ENCODE data around the gene PRCC. TPM values are rescaled to one million over a fixed set of nuclear protein-coding genes. Genes with fewer than 3 reads are reported as not detected.
"Not testable (repeated sequence)": the region's sequence is repeated elsewhere in the genome, so short reads cannot be mapped to it uniquely, and the experiment has no call there.

The PRCC gene
- total RNA-seq, 1 donor from 2014 or later: 57.8 TPM

DNA sequence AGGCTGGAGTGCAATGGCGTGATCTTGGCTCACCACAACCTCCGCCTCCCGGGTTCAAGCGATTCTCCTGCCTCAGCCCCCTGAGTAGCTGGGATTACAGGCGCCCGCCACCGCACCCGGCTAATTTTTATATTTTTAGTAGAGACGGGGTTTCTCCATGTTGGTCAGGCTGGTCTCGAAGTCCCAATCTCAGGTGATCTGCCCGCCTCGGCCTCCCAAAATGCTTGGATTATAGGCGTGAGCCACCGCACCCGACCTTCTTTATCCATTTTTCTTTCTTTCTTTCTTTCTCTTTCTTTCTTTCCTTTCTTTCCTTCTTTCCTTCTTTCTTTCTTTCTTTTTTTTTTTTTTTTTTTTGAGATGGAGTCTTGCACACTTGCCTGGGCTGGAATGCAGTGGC, 2.2 kb upstream of the PRCC start:
- not testable (repeated sequence) for DNase-seq (ENCODE audit: low spot score)

DNA sequence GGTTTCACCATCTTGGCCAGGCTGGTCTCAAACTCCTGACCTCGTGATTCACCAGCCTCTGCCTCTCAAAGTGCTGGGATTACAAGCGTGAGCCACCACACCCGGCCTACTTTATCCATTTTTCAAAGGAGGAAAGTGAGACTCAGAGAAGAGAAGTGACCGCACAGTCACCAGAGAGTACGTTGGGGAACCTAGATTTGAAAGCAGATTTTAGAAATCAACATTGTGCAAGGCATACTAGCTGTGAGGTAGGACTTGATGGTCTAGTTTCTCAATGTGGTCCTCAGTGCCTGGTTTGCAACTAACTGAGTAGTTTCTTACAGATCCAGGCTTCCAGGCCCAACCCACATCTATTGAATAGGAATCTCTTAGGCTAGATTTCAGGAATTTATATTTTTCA, 1.7 kb upstream of the PRCC start:
- no peak for DNase-seq (ENCODE audit: low spot score)

DNA sequence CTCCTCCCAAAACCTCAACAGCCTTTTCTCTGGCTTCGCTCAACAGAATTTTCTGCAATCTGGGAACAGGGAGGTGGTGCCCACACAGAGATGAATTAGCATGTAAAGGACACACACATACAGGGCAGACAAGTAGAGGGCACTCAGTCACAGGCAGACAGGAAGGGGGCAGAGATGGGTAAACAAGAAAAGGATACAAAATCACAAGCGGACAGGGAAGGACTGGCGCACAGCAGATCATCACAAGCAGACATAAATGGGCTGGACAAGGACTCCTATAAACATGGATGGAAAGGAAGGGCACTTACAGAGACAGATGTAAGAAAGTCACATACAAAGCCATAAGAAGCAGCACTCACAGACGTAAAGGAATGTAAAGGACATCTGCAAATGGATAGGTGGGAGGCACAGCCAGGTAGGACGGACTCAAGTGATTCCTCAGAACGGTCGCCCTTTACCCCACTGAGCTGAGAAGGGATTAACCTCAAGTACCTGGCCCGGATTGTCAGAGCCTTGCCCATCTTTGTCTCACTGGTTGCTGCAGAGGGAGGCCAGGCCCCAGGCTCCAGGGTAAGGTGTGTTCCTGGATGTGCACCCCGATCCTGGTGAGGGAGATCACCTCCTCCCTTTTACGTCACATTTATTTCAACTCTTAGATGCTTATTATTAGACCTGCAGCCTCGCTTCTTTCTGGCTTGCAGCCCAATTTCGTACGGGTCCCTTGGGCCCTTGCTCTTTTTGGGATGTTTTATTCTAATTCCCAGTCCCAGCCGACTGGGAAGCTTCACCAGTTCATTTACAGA, 836 bp upstream of the PRCC start:
- DNase-seq (ENCODE audit: low spot score): no peak

DNA sequence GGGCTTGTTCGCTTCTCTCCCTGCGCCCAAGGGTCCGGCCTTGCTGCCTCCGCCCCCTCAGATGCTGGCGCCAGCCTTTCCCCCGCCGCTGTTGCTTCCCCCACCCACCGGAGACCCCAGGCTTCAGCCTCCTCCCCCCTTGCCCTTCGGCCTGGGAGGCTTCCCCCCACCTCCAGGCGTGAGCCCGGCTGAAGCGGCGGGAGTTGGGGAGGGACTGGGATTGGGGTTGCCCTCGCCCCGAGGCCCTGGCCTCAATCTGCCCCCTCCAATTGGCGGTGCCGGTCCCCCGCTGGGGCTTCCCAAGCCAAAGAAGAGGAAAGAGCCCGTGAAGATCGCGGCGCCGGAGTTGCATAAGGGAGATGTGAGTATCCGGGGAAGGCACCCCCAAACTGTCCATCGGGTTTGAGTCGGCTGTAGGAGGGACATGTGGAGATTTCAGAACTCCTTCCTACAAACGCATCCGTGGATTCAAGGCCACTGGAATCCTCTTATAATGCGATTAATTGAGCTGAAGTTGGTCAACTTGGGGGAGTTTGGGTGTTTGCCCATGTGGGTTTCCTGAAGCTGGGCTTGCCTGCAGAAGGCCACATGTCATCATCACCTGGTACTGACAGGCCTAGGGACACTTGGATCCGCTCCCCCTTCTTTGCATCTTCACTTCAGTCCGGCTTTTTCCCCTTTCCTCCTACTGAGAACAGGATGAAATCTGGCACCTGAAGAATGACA, 707 bp downstream of the PRCC start:
- no peak for DNase-seq (ENCODE audit: low spot score)

DNA sequence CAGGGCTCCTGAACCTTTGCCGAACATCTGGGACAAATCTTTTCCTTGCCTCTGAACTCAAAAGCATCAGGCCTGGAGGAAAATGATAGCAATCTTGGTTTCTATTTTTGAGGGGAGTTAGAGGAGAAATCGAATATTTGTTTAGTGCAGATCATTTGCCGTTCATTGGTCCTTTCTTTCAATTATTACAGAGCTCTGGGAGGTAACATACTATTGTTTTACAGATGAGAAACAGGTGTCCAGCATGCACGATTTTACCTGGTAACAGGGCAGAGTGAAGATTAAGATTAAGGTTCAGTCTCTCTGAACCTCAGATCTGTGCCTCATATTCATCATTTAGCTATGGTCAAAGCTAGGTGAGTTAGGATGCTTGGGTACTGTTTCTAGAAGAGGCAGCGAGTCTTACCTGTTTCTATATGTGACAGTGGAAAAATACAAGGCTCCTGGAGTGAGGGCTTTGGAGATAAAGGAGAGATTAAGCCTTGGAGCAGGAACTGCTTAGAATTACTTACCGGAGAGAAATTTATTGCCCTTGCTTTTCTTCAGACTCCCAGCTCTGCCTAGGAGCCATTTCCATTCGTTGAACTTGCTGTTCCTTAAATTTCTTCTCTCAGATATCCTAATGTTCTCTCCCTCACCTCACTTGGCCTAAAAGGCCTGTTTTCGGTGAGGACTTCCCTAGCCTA, 1.4 kb downstream of the PRCC start:
- no peak for DNase-seq (ENCODE audit: low spot score)

DNA sequence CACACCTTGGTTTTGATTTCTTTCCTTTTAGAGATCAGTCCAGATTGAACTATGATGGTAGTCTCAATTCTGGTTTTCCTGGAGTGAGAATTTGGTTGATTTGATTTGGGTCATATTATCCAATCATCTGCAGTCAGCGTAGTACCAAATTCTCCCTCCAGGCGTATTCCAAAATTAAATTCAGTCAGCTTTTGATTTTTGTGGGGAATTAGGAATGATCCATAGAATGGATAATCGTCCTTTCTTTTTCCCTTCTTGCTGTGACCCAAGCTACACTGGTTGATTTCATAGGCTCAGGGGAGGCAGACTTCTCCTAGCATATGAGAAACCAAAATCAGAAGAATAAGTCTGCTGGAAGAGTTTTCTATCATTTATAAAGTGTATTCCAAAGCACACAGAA, 4.9 kb downstream of the PRCC start:
- no peak for DNase-seq (ENCODE audit: low spot score)

DNA sequence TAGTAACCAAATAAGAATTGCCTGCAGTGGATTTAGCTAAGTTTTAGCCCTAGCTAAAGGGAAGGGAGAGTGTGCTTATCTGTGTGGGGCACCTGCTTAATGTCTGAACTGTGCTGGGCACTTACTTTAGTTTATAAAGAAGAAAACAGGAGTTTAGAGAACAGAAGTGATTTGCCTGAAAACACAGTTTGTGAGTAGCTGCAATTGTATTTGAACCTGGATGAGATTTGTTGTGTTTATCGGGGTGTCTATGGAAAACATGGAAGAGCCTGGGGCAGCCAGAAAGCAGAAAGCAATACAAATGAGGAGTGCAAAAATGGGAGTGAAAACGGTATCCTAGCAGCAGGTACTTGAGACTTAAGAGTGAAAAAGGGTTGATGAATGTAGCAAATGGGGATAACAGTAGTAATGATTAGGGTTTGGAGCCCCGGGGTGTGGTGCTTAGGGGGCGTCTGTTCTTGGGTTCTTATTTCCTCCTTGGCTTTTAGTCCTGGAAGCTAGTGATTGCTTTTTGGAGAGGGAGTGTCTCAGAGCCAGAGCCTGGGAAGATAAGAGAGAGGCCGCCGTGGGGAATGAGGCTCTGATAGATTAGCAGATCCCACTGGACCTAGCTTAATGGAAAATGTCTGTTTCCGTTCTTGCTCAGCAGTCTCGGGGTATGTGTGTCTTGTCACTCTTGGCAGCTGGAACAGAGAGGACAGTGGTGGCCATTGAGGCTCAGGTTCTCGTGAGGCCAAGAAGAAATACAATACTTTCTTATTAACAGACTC, 5.6 kb downstream of the PRCC start:
- no peak for DNase-seq (ENCODE audit: low spot score)

DNA sequence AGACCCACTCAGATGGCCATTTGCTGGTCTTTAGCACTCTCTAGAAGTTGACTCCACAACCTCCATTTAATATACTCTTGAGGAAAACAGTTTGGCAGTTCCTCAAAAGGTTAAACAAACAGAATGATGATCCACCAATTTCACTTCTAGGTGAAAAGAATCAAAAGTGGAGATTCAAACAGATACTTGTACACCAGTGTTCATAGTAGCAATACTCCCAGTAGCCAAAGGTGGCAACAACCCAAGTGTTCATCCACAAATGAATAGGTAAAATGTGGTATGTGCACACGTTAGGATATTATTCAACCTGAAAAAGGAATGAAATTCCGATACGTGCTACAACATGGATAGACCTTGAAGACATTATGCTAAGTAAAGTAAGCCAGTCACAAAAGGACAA, 6.3 kb downstream of the PRCC start:
- no peak for DNase-seq (ENCODE audit: low spot score)

DNA sequence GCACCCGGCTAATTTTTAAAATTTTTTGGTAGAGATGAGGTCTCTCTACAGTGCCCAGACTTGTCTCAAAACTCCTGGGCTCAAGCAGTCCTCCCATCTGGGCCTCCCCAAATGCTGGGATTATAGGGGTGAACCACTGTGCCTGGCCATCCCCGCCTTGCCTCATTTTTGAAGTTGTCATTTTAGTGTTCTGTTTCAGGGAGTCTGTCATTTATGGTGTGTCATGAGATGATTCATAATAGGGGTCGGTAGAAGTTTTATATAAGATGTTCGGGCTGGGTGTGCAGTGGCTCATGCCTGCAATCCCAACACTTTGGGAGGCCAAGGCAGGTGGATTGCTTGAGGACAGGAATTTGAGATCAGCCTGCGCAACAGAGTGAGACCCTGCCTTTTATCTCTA, 8.5 kb downstream of the PRCC start:
- DNase-seq (ENCODE audit: low spot score): no peak

DNA sequence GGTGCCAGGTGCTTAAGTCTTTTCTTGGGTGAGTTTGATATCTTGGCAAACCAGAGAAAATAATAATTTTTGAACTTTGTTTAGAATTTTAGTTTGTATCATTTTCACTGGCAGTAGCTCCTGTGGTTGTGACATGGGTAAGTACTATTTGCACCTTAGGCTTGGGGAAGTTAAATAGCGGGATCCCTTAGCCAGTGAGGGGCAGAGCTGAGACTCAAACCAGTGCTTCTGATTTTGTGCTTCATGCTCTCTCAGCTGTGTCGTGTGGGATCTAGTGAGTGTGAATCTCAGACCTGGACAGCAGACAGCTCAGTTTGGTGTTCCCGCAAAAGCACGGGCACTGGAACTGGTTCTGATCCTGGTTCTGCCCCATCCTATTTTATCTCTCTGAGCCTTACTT, 9.6 kb downstream of the PRCC start:
- DNase-seq (ENCODE audit: low spot score): no peak

DNA sequence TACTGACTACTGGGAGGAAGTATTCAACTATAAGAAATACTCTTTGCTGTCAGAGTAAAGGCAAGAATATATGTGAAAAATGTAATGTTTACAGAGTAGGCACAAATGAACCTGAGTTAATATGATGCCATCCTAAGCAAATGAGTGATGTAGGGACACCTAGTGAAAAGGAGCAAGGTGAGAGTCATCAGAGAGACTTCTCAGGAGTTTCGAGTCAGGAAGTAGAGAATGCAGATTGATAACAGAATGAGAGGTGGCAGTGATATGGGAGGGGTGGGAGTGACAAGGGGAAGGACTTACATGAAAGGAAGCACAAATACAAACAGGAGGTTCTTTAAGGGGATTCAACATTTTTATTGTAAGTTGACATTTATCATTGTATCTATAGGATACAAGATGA, 10.2 kb downstream of the PRCC start:
- no peak for DNase-seq (ENCODE audit: low spot score)

DNA sequence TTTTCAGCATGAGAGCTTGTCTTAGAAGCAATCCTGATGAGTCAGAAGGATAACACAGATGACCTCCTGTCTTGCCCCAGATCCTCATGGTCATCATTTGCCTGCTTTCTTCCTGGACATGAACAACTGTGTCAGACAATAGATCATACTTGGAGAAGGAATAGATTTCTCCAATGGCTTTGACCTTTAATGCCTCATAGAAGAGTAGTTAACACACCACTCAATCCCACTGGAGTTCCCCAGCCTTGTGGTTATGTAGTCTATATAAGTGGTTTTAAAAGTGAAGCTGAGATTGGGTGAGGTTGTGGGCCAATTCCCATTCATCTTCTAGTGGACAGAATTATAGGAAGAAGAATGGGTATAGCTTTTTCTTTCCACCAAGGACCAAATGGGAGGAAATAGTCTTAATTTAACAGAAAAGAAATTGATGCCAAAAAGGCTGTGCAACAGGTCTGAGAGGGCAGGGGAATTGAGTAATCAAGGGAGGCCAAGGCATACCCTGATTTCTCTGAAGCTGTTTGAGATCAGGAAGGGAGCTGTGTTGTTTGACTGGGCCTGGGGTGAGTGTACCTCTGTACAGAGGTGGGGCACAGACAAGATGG, 14.4 kb downstream of the PRCC start:
- DNase-seq (ENCODE audit: low spot score): no peak

DNA sequence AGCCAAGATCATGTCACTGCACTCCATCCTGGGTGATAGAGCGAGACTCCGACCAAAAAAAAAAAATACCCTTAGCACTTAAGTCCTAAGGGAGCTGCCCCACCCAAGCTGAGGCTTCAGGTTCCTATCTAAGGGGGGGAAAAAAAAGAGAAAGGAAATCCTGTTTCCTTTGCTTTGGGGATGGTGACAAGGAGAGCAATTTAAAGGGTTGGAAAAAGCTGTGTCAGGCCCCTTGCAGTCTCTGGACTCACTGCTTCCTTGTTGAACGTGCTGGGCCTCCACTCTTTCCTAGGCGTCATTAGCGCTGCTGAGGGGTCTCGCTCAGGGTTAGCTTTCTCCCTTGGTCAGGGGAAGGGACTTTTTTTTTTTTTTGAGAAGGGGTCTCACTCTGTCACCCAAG, 18.1 kb downstream of the PRCC start:
- no peak for DNase-seq (ENCODE audit: low spot score)

DNA sequence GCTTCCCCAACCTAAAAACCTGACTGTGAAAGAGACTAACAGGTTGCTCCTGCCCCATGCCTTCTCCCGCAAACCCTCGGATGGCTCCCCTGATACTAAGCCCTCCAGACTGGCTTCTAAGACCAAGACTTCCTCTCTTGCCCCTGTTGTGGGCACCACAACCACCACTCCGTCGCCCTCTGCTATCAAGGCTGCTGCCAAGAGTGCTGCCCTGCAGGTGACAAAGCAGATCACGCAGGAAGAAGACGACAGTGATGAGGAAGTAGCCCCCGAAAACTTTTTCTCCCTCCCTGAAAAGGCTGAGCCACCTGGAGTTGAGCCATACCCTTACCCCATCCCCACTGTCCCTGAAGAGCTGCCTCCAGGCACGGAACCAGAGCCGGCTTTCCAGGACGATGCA, 19.3 kb downstream of the PRCC start:
- no peak for DNase-seq (ENCODE audit: low spot score)

DNA sequence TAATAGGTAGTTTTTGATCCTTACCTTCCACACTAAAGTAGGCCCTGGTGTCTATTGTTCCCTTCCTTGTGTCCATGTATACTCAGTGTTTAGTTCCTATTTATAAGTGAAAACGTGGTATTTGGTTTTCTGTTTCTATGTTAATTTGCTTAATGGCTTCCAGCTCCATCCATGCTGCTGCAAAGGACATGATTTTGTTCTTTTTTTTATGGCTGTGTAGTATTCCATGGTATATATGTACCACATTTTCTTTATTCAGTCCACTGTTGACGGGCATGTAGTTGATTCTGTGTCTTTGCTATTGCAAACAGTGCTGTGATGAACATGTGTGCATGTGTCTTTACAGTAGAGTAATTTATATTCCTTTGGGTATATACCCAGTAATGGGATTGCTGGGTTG, 20.8 kb downstream of the PRCC start:
- DNase-seq (ENCODE audit: low spot score): no peak

DNA sequence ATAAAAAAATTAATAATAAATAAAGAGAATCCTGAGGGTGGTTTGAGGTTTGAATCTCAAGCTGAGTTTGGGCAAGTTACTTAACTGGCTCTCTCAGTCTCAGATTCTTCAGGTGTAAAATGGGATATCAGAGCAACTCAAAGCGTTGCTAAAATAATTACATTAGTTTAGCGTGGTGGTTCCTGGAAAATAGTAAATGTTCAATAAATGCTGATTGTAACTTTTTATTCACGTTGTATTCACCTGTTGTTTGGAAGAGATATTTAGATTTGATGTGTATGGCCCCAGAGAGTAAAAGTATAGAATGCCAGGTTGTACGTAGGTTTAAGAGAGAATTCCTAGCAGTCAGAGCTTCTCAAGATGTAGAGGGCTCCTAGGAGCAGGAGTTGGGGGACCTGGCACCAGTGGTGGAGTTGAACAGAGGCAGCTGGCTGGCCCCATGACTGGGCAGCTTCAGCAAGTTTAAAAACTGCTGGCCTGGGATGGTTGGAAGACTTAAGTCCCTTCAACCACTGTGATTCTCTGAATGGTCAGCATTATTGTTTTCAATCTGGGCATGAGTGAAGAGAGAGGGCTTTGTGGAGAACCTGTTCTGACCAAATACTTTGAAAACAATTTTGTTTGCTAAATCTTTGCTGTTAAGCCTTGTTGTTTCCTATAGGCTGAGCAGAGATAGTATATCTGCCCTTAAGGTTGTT, 22.4 kb downstream of the PRCC start:
- no peak for DNase-seq (ENCODE audit: low spot score)

DNA sequence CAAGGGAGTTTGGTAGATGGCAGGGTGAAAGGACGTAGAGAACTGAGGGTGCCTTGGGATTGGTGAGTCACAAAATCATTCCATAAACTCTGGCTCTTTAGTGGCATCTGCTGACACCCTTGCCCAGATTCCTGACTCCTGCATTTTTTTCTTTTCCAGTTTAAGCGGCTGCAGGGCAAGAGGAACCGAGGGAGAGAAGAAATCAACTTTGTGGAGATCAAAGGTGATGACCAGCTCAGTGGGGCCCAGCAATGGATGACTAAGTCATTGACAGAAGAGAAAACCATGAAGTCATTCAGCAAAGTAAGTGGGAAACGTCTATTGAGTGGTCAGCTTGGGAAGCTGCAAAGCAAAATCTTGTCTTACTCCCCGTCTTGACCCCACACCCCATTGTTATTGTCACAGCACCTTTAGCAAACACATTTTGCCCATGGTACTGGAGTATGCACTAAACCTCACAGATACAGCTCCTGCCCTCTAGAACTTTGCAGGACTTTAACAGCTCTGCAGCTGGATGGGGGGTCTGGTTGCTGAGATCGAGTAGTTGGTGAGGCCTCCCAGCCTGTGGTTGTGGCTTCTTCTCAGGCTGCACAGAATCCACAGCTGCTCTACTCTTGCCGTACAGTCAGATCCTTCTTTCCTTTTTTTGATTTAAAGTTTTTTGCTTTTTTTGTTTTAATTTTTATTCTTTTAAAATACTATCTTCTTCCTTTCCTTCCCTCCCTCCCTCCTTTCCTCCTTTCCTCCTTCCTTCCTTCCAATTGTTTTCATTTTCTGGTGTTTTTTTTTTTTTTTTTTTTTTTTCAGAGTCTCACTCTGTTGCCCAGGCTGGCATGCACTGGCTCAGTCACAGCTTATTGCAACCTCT, 27.4 kb downstream of the PRCC start:
- no peak for DNase-seq (ENCODE audit: low spot score)

DNA sequence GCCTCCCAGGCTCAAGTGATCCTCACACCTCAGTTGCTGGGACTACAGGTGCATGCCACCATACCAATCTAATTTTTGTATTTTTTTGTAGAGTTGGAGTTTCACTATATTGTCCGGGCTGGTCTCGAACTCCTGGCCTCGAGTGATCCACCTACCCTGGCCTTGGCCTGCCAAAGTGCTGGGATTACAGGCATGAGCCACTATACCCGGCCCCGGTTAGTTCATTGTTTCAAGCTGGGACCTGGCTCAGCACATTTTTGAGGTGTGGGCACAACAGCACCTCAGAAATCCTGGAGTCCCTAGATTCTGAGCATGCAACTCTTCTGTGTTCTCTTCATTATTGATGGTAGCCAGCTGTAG, 28.0 kb downstream of the PRCC start:
- no peak for DNase-seq (ENCODE audit: low spot score)

DNA sequence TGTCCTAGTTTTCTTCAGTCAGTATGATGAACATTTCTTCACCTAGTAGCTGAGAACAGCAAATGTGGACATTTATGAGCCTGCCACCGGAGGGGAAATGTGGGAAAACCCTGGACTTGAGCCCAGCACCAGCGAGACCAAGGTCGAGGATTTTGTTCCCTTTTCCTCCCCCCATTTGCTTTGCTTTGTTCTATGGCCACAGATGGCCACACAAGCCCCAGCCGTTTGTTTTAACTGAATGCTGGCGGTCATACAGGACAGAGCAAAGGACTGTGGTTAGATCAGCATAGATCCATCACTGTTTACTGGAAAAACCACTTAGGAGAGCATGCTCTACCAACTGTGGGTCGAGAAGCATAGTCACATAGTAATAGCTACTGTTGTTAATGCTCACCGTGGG, 28.5 kb downstream of the PRCC start:
- no peak for DNase-seq (ENCODE audit: low spot score)

All from mucosa of gallbladder (tissue), 1 donor.